ENCODE results near the gene ATCAY. TPM values are rescaled to one million over a fixed set of nuclear protein-coding genes. Genes with fewer than 3 reads are reported as not detected.
"Not testable (repeated sequence)": the region's sequence is repeated elsewhere in the genome, so short reads cannot be mapped to it uniquely, and the experiment has no call there.

ATCAY gene
- total RNA-seq, 4 donors from 2014 or later: not detected

DNA sequence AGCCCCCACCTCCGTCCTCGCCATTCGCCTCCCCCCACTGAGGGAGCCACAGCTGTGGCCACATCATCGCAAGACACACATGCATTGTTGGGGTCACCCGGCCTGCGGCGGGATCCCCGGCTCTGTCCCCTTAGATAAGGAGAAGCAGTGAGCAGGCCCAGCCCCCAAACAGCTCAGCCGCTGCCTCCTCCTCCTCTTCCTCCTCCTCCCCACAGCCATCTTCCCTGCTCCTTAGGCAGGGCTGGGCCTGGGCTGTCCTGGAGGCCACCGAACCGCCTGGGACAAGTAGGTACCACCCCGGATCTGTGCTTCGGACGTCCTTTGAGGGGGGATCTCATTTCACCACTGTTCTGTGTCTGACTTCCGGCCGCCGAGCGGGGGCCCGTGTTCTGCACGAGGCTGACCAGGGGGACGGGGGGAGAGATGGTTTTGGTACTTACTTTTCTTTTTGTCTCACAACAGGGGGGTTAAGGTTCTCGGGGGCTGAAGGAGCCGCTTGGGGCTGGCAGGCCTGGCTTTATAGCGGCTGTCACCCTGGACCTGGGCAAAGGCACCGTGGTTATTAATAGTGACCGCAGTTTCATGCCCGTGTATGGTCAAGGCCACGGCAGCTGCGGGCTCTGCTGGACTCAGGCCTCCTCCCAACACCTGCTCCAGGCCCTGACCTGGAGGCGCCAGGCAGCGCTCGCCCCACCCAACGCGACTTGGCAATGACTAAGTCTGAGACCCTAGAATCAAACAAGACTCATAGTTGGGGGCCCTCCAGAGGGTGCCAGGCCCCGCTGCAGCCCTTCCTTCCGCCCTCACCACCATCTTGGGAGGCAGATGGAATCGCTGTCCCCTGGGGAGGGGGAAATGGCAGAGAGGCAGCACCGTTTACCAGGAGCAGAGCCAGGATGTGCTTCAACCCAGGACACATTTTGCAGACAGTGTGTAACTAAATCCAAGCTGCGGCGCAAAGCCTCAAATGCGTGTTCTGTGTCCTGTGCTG is 70.7 kb downstream of the ATCAY start:
- DNase-seq (ENCODE audit: low spot score in 2 of 2): no peak
- Histone ChIP-seq H3K27ac (peak overlapping the region in 1 of 4 donors; percentile 3), H3K27me3 (no peaks in the 10 kb centered on the region), H3K4me1 (peaks cover 0 to 21% (median 0%) of the 10 kb centered on the region in 4 donors), H3K9me3 (no peaks in the 10 kb centered on the region), H3K4me3 (peak overlapping the region in 1 of 4 donors; percentile 1), H3K36me3 (peaks cover 0 to 9% (median 0%) of the 10 kb centered on the region in 3 donors)
- TF ChIP-seq POLR2A (IDR thresholded peaks at IDR 0.05) (no peak), EP300 (IDR thresholded peaks at IDR 0.05) (no peak)
- TF ChIP-seq, protein P1, sequence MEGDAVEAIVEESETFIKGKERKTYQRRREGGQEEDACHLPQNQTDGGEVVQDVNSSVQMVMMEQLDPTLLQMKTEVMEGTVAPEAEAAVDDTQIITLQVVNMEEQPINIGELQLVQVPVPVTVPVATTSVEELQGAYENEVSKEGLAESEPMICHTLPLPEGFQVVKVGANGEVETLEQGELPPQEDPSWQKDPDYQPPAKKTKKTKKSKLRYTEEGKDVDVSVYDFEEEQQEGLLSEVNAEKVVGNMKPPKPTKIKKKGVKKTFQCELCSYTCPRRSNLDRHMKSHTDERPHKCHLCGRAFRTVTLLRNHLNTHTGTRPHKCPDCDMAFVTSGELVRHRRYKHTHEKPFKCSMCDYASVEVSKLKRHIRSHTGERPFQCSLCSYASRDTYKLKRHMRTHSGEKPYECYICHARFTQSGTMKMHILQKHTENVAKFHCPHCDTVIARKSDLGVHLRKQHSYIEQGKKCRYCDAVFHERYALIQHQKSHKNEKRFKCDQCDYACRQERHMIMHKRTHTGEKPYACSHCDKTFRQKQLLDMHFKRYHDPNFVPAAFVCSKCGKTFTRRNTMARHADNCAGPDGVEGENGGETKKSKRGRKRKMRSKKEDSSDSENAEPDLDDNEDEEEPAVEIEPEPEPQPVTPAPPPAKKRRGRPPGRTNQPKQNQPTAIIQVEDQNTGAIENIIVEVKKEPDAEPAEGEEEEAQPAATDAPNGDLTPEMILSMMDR (IDR thresholded peaks at IDR 0.05): no peak
- WGBS, 2 donors: 37 to 47% methylated on average over 35 to 41 of the region's 41 CpGs

DNA sequence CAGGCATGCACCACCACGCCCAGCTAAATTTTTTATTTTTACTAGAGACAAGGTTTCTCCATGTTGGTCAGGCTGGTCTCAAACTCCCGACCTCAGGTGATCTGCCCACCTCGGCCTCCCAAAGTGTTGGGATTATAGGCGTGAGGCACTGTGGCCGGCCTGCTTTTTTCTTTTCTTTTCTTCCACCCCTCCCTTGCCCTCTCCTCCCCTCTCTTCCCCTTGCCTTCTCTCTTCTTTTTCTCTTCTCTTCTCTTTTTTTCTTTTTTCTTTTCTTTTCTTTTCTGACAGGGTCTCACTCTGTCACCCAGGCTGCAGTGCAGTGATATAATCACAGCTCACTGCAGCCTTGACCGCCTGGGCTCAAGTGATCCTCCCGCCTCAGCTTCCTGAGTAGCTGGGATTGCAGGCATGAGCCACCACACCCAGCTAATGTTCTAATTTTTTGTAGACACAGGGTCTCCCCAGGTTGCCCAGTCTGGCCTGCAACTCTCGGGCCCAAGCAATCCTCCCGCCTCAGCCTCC is 72.3 kb downstream of the ATCAY start:
- Histone ChIP-seq H3K36me3 (peaks cover 0 to 25% (median 2%) of the 10 kb centered on the region in 3 donors), H3K4me1 (peaks cover 0 to 21% (median 0%) of the 10 kb centered on the region in 4 donors)
- not testable (repeated sequence) for H3K27ac ChIP-seq; H3K9me3 ChIP-seq; DNase-seq (ENCODE audit: low spot score in 2 of 2); H3K4me3 ChIP-seq; H3K27me3 ChIP-seq
- WGBS, 2 donors: 80 to 86% methylated on average over 9 of the region's 9 CpGs

DNA sequence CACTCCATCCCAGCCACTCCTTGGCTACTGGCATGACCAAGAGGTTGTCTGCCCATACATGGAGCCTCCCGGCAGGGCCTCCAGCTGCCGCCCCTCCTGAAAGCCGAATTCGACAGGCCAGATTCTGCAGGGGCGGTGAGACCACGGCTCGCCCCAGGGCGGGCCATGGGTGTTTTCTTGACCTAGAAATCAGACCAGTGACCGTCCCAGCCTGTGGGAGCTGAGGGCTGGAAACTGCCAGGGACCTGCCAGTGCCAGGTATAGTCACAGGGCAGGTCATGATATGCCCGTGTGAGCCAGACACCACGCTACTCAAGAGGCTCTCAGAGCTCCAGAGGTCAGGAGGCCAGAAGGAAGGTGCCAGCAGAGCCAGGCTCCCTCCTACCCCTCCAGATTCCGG is 73.6 kb downstream of the ATCAY start:
- Histone ChIP-seq H3K9me3 (no peaks in the 10 kb centered on the region), H3K27me3 (no peaks in the 10 kb centered on the region), H3K4me3 (no peak overlapping the region), H3K4me1 (peaks cover 0 to 21% (median 0%) of the 10 kb centered on the region in 4 donors), H3K27ac (no peak overlapping the region), H3K36me3 (peaks cover 2 to 38% (median 13%) of the 10 kb centered on the region in 3 donors)
- WGBS, 2 donors: 80 to 82% methylated on average over 6 to 12 of the region's 12 CpGs
- no peak for TF ChIP-seq POLR2A (IDR thresholded peaks at IDR 0.05)
- TF ChIP-seq, protein P1 (IDR thresholded peaks at IDR 0.05): no peak
- TF ChIP-seq EP300 (IDR thresholded peaks at IDR 0.05): no peak
- no peak for DNase-seq (ENCODE audit: low spot score in 2 of 2)

DNA sequence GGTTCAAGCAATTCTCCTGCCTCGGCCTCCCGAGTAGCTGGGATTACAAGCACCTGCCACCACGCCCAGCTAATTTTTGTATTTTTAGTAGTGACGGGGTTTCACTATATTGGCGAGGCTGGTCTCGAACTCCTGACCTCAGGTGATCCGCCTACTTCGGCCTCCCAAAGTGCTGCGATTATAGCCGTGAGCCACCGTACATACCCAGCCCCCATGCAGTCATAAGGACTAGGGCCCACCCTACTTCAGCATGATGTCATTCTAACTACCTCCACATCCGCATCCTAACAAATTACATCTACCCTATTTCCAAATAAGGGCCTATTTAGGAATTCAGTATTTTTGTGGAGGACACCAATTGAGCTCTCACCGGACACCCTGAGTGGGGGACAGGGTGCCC is 74.8 kb downstream of the ATCAY start:
- DNase-seq (ENCODE audit: low spot score in 2 of 2); H3K9me3 ChIP-seq; H3K27ac ChIP-seq; H3K27me3 ChIP-seq; H3K4me3 ChIP-seq: not testable (repeated sequence)
- Histone ChIP-seq H3K36me3 (peaks cover 2 to 50% (median 25%) of the 10 kb centered on the region in 3 donors), H3K4me1 (peaks cover 0 to 17% (median 0%) of the 10 kb centered on the region in 4 donors)
- WGBS, 2 donors: 83 to 86% methylated on average over 13 of the region's 13 CpGs

DNA sequence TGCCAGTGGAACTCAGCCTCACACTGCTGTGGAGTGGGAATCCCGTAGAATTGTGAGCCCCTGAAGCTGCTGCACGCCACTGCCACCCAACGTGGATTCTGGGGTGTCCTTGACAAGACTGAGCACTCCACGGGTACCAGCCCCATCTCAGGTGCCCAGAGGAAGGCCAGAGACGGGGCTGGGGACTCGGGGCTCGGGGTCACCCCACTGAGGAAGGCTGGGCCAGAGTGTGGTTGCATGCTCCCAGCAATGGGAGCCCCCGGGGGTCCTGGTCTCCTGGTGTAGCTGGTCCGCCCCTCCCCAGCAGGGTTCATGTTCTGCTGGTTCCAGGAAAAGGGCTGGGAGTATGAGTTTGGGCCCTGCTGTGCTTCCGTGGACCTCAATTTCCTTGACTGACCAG is 75.2 kb downstream of the ATCAY start:
- Histone ChIP-seq H3K27me3 (no peaks in the 10 kb centered on the region), H3K9me3 (no peaks in the 10 kb centered on the region), H3K4me1 (peaks cover 0 to 14% (median 0%) of the 10 kb centered on the region in 4 donors), H3K36me3 (peaks cover 2 to 54% (median 29%) of the 10 kb centered on the region in 3 donors), H3K27ac (no peak overlapping the region), H3K4me3 (no peak overlapping the region)
- TF ChIP-seq POLR2A (IDR thresholded peaks at IDR 0.05) (no peak), EP300 (IDR thresholded peaks at IDR 0.05) (no peak)
- TF ChIP-seq, protein P1 (IDR thresholded peaks at IDR 0.05): no peak
- 86 to 87% methylated on average over 6 to 9 of the region's 10 CpGs for WGBS, 2 donors
- DNase-seq (ENCODE audit: low spot score in 2 of 2): no peak
